Lower lobe of right lung (tissue), 2 donors: ENCODE data around the gene ANKRD33B. TPM values are rescaled to one million over a fixed set of nuclear protein-coding genes. Genes with fewer than 3 reads are reported as not detected.
"Not testable (repeated sequence)": the region's sequence is repeated elsewhere in the genome, so short reads cannot be mapped to it uniquely, and the experiment has no call there.

Experiments used
- ATAC-seq, 2 donors: fragments of 200-7000 bp; cut with Tn5 transposase; one replicate each; pipeline ENCODE4 v1.9.1; 2020 to 2022; ENCODE audit warnings: mild to moderate bottlenecking in 2 of 2, moderate library complexity in 2 of 2
- DNase-seq: peaks from one replicate; pipeline ENCODE4 v3.0.0-alpha.2; 2020
- H3K27ac ChIP-seq: fragments of 200-600 bp; one replicate; pipeline ENCODE4 v1.8.0; 2022
- H3K27me3 ChIP-seq: fragments of 200-600 bp; one replicate; pipeline ENCODE4 v1.8.0; 2022; ENCODE audit warnings: low read depth
- H3K36me3 ChIP-seq: fragments of 200-600 bp; one replicate; pipeline ENCODE4 v1.8.0; 2022; ENCODE audit warnings: mild to moderate bottlenecking
- H3K4me1 ChIP-seq: fragments of 200-600 bp; one replicate; pipeline ENCODE4 v1.8.0; 2022
- H3K4me3 ChIP-seq: fragments of 200-600 bp; one replicate; pipeline ENCODE4 v1.8.0; 2022; ENCODE audit warnings: mild to moderate bottlenecking
- H3K9me3 ChIP-seq: fragments of 200-600 bp; one replicate; pipeline ENCODE4 v1.8.0; 2022
- intact Hi-C: fragments of 100-400 bp; cut with DNase I; formaldehyde crosslinking; loops from one replicate; pipeline ENCODE4 v1.11.0; 2022
- total RNA-seq: library from RNA; stranded (reverse); fragmentation: NEBNext Ultra II Directional; extraction: Animal tissue kit (Norgen Biotek cat#: 25700); gene quantifications from one replicate; pipeline ENCODE4 v1.2.1, GENCODE V29; 2021
- TF ChIP-seq, protein P1 (sequence below): fragments of 200-600 bp; IDR thresholded peaks from one replicate; pipeline ENCODE4 v1.8.0; 2022; ENCODE audit warnings: antibody characterized with exemption, mild to moderate bottlenecking
- donor health status: DM: no; HTN: yes; CAD: no; lungs with severe emphysema.

The ANKRD33B gene
- total RNA-seq, 1 donor from 2014 or later: 5.8 TPM

DNA sequence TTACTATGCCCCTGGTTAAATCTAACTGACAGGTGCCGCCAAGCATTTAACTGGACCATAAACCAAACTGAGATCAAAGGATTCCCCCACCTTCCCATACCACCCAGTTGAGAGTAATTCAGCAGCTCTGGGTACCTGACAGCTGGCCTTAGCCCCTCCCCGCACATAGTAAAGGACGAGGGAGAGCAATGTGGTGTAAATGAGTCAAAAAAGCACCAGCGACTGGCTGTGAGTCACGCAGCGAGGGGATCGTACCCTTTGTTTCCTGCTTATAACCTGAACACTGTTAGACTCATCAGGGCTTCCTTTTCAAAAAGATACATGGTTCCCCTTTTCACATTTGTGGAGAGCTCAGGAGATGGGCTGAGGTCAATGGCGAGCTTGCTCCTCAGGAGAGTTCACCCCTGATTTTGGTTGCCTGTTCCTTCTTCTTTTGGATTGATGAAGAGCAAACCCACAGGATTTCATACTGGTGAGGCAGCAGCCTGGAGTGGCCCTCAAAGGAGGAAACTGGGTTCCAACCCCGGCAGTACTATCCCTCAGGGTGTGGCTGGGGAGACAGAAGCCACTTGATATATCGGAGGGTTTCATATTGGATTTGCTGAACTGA lies 71.5 kb downstream of the ANKRD33B start:
- Histone ChIP-seq H3K36me3 (no peaks in the 10 kb centered on the region), H3K27ac (no peak overlapping the region), H3K4me1 (peaks cover 13% of the 10 kb centered on the region), H3K27me3 (no peaks in the 10 kb centered on the region), H3K9me3 (no peaks in the 10 kb centered on the region), H3K4me3 (no peak overlapping the region)
- no peak for DNase-seq
- peak in 1 of 2 donors; percentile 41 for ATAC-seq
- intact Hi-C loops: no loop called here
- TF ChIP-seq, protein P1, sequence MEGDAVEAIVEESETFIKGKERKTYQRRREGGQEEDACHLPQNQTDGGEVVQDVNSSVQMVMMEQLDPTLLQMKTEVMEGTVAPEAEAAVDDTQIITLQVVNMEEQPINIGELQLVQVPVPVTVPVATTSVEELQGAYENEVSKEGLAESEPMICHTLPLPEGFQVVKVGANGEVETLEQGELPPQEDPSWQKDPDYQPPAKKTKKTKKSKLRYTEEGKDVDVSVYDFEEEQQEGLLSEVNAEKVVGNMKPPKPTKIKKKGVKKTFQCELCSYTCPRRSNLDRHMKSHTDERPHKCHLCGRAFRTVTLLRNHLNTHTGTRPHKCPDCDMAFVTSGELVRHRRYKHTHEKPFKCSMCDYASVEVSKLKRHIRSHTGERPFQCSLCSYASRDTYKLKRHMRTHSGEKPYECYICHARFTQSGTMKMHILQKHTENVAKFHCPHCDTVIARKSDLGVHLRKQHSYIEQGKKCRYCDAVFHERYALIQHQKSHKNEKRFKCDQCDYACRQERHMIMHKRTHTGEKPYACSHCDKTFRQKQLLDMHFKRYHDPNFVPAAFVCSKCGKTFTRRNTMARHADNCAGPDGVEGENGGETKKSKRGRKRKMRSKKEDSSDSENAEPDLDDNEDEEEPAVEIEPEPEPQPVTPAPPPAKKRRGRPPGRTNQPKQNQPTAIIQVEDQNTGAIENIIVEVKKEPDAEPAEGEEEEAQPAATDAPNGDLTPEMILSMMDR: no peak

DNA sequence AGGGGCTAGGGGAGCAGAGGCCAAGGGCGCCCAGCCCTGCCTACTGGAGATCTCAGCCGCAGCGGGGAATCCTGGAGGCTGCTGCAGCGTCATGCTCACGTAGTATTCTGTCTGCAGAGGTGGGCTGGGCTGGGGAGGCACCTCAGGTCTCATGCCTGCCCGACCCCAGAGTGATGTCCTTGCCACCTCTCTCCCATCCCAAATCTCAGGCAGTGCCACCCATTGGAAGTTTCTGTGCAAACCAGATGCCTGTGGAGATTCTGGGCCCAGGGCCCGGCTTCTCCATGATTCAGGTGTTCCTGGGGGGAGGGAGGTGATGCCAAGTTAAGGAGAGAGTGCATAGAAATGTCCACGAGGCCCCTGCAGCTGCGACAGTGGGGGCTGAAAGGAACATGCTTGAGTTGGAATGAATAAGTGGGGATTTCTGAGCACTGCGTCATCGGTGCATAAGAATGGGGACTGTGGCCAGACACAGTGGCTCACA lies 72.0 kb downstream of the ANKRD33B start:
- intact Hi-C loops: no loop called here
- no peak for ATAC-seq
- no peak overlapping the region for H3K27ac ChIP-seq

DNA sequence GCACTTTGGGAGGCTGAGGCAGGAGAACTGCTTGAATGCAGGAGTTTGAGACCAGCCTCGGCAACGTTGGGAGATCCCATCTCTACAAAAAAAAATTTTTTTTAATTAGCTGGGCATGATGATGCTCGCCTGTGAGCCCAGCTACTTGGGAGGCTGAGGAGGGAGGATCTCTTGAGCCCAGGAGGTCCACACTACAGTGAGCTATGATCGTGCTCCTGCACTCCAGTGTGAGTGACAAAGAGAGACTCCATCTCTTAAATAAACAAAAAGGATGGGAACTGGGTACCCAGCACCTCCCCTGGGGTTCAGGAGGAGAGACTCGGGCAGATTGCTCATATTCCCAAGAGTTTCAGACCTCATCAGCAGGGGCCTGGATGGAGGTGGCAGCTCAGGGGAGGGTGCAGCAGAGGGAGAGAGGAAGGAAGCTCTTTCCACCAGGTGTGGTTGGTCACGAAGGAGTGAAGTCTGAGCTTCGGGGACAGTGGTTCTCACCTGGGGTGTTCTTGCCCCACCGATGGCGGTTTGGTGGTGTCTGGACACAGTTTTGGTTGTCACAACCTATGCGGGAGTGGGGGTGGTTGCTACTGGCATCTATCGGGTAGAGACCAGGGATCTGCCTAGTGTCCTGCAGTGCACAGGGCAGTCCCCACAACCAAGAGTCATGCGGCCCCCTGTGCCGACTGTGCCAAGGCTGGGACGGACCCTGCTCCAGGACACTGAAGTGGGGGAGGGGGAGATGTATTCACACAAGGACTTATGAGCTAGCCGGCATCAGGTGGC lies 72.7 kb downstream of the ANKRD33B start:
- intact Hi-C loops: no loop called here
- ATAC-seq (no peak), DNase-seq (no peak)
- Histone ChIP-seq H3K27me3 (no peaks in the 10 kb centered on the region), H3K36me3 (no peaks in the 10 kb centered on the region), H3K4me1 (peaks cover 13% of the 10 kb centered on the region), H3K27ac (no peak overlapping the region), H3K9me3 (no peaks in the 10 kb centered on the region), H3K4me3 (no peak overlapping the region)
- TF ChIP-seq, protein P1: no peak

More for the DNA sequence above, 72.0 kb downstream of the ANKRD33B start:
- DNase-seq: no peak
- no peaks in the 10 kb centered on the region for H3K36me3 ChIP-seq
- H3K4me3 ChIP-seq: no peak overlapping the region
- TF ChIP-seq, protein P1: no peak
- H3K9me3 ChIP-seq: no peaks in the 10 kb centered on the region
- H3K4me1 ChIP-seq: peaks cover 13% of the 10 kb centered on the region
- no peaks in the 10 kb centered on the region for H3K27me3 ChIP-seq

DNA sequence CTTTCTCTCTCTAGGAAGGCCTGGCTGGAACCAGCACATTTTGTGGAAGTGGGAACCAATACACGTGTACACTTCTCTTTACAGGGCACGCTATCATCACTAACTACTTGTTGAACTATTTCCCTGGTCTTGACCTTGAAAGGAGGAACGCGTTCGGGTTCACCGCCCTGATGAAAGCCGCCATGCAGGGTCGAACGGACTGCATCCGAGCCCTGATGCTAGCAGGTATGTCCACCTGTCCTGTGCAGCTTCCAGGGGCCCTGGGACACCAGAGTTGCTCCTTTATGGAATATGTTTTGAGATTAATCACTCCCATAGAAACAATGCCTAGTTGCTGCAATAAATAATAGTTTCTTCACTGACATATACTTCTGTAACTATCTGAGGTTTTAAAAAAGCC lies 74.1 kb downstream of the ANKRD33B start:
- peaks cover 8% of the 10 kb centered on the region for H3K4me1 ChIP-seq
- no peak overlapping the region for H3K27ac ChIP-seq
- TF ChIP-seq, protein P1: no peak
- intact Hi-C loops: no loop called here
- ATAC-seq (no peak), DNase-seq (no peak)
- H3K4me3 ChIP-seq: no peak overlapping the region
- no peaks in the 10 kb centered on the region for H3K9me3 ChIP-seq
- no peaks in the 10 kb centered on the region for H3K36me3 ChIP-seq
- no peaks in the 10 kb centered on the region for H3K27me3 ChIP-seq

DNA sequence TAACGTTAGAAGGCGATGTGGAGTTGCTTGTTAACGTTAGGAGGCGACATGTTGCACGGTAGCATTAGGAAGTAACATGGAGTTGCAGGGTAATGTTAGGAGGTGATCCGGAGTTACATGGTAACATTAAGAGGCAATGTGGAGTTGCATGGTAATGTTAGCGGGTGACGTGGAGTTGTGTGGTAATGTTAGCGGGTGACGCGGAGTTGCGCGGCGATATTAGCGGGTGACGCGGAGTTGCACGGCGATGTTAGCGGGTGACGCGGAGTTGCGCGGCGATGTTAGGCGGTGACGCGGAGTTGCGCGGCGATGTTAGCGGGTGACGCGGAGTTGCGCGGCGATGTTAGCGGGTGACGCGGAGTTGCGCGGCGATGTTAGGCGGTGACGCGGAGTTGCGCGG lies 74.9 kb downstream of the ANKRD33B start:
- intact Hi-C loops, H3K27ac ChIP-seq, H3K36me3 ChIP-seq, H3K9me3 ChIP-seq, H3K27me3 ChIP-seq, DNase-seq, H3K4me1 ChIP-seq, ATAC-seq, H3K4me3 ChIP-seq: not testable (repeated sequence)

DNA sequence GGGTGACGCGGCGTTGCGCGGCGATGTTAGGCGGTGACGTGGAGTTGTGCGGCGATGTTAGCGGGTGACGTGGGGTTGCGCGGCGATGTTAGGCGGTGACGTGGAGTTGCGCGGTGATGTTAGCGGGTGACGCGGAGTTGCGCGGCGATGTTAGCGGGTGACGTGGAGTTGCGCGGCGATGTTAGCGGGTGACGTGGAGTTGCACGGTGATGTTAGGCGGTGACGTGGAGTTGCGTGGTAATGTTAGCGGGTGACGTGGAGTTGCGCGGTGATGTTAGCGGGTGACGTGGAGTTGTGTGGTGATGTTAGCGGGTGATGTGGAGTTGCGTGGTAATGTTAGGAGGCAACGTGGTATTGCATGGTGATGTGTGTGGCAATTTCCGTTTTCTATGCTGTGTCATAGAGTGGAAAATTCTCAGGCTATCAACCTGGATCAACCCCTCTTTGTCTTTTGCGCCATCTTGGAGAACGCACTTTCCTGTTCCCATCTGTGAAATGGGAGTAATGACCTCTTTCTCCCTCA lies 76.0 kb downstream of the ANKRD33B start:
- H3K27me3 ChIP-seq: no peaks in the 10 kb centered on the region
- no peak overlapping the region for H3K4me3 ChIP-seq
- no peaks in the 10 kb centered on the region for H3K4me1 ChIP-seq
- DNase-seq: no peak
- no peaks in the 10 kb centered on the region for H3K9me3 ChIP-seq
- TF ChIP-seq, protein P1: no peak
- no peak overlapping the region for H3K27ac ChIP-seq
- no peaks in the 10 kb centered on the region for H3K36me3 ChIP-seq
- no peak for ATAC-seq
- intact Hi-C loops: no loop called here
